RWPE1 (cell line): ENCODE measurements around the gene TMEM86B.

ENCODE experiments used
- CTCF ChIA-PET: fragments of 350-600 bp; sonication (Branson Sonifier 250); formaldehyde crosslinking; extraction: SDS; loops from one replicate; lab custom pipeline; 2021; lab: Yijun Ruan, JAX
- POLR2A ChIA-PET: fragments of 400-600 bp; formaldehyde crosslinking; extraction: SDS; loops from one replicate; lab custom pipeline; 2020; ENCODE audit warnings: antibody characterized with exemption; ENCODE audit not compliant: low non-redundant PET; lab: Yijun Ruan, JAX
- DNase-seq: peaks from one replicate; pipeline ENCODE4 v3.0.0; 2012; ENCODE audit warnings: low spot score
- H3K27ac ChIP-seq: fragments of 450-650 bp; 2 replicates; pipeline ENCODE4 v1.5.1; 2017
- TF ChIP-seq, protein P1 (sequence below): fragments of 450-650 bp; conservative IDR thresholded peaks from 2 replicates; pipeline ENCODE4 v1.5.1; 2017; ENCODE audit warnings: low read depth, mild to moderate bottlenecking

The TMEM86B gene

DNA sequence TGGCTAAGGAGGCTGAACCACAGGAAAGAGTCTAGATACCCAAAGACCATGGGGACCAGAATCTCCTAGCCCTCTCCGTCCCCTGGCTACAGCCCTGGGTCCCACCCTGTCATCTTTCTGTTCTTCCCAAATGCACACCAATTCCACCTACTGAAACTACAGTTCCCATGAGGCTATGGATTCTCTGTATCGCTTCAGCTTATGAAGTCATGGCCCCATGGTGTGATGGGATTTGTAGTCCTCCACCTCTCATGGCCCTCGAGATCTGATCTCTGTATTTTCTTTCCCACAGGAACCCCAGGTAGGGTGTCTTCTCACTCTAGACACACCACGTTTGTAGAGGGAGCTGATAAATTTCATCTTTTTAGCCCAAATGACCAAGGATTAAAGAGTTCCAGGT lies 31.0 kb downstream of the TMEM86B start:
- peak overlapping the region; percentile 75 for H3K27ac ChIP-seq
- ChIA-PET POLR2A (no interaction called here), CTCF (interaction anchor here (1.1 kb wide), 1 partner anchor 8 kb away, joined by 3 read pairs; no protein-coding TSS in a partner anchor)
- DNase-seq: no peak
- TF ChIP-seq, protein P1, sequence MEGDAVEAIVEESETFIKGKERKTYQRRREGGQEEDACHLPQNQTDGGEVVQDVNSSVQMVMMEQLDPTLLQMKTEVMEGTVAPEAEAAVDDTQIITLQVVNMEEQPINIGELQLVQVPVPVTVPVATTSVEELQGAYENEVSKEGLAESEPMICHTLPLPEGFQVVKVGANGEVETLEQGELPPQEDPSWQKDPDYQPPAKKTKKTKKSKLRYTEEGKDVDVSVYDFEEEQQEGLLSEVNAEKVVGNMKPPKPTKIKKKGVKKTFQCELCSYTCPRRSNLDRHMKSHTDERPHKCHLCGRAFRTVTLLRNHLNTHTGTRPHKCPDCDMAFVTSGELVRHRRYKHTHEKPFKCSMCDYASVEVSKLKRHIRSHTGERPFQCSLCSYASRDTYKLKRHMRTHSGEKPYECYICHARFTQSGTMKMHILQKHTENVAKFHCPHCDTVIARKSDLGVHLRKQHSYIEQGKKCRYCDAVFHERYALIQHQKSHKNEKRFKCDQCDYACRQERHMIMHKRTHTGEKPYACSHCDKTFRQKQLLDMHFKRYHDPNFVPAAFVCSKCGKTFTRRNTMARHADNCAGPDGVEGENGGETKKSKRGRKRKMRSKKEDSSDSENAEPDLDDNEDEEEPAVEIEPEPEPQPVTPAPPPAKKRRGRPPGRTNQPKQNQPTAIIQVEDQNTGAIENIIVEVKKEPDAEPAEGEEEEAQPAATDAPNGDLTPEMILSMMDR: no peak

DNA sequence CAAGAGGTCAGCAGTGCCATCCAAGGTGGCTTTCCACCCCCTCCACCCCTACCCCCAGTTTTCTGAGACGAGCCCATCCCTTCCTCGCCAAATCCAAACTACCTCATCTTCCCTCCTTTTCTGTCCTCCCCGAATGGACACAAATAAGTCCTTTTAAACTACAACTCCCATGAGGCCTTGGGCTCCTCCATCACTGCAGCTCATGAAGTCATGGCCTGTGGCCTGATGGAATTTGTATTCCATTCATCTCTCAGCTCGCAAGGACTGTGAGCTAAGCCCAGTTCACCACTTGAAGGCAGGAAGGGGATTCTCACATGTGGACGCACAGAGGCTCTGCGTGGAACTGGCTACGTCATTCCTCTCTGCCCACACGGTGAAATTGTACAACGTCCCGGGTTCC lies 31.8 kb downstream of the TMEM86B start:
- DNase-seq: no peak
- ChIA-PET CTCF (no interaction called here), POLR2A (no interaction called here)
- TF ChIP-seq, protein P1: no peak
- peak overlapping the region; percentile 75 for H3K27ac ChIP-seq

DNA sequence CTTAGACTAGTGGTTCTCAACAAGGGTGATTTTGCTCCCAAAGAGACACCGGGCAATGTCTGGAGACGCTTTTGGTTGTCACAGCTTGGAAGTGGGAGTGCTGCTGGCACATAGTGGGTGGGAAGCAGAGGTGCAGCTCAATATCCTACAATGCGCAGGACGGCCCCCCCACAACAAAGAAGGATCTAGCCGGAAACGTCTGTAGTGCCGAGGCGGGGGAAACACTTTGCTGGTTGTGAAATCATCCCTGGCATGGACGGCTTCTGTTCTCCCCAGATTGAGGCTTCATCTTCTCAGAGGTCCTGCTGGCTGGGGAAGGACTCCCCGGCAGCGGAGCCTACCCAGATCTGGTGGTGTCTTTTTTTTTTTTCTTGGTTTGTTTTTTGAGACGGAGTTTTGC lies 35.1 kb downstream of the TMEM86B start:
- H3K27ac ChIP-seq: peak overlapping the region; percentile 47
- ChIA-PET POLR2A (interaction anchor here (0.7 kb wide), 1 partner anchor 113 kb away, joined by 3 read pairs; no protein-coding TSS in a partner anchor), CTCF (no interaction called here)
- no peak for DNase-seq
- TF ChIP-seq, protein P1: no peak

DNA sequence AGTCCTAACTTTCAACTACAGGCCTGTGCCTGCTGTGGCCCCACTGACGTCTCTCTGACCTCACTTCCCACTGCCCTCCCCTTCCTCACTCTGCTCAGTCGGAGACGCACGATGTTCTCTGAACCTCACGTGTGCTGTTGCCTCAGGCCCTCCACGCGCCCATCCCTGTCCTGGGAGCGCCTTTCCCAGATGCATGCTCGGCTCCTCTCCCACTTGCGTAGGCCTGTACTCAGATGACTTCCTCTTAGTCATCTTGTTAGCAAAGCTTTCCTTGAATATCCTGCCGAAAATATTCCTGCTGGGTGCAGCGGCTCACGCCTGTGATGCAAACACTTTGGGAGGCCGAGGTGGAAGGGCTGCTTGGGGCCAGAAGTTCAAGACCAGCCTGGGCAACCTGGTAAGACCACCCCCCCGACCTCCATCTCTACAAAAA lies 39.1 kb downstream of the TMEM86B start:
- H3K27ac ChIP-seq: peak overlapping the region; percentile 100
- POLR2A ChIA-PET: interaction anchor here (0.6 to 1.4 kb wide), 3 partner anchors 10 to 218 kb away, joined by 3 to 4 read pairs (median 3); partner anchors contain the start of genes PPP6R1 and SYT5
- CTCF ChIA-PET: interaction anchor here (0.8 to 0.9 kb wide), 2 partner anchors 8 to 229 kb away, joined by 3 read pairs; no protein-coding TSS in a partner anchor
- peak; percentile 98 for DNase-seq
- TF ChIP-seq, protein P1: no peak

DNA sequence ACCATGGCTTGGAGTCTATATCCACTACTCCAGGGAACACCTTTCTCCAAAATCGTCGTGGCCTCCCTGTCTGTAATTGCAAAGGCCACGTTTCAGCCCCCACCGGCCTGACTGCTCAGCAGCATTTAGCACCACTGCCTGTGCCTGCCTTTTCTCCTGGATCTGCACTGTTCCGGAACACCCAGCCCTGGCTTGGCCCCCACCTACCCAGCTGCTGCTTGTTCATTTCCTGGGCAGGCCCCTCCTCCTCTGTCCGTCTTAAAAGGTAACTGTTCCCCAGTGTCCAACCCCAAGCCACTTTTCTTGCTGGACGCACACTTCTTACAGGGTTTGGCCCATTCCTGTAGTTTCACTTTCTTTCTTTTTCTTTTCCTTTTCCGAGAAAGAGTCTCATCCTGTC lies 39.9 kb downstream of the TMEM86B start:
- H3K27ac ChIP-seq: peak overlapping the region; percentile 100
- CTCF ChIA-PET: interaction anchor here (0.9 kb wide), 1 partner anchor 9 kb away, joined by 3 read pairs; no protein-coding TSS in a partner anchor
- POLR2A ChIA-PET: interaction anchor here (1.0 to 1.4 kb wide), 2 partner anchors 9 to 218 kb away, joined by 3 to 4 read pairs; partner anchors contain the start of gene SYT5
- no peak for DNase-seq
- TF ChIP-seq, protein P1: no peak

DNA sequence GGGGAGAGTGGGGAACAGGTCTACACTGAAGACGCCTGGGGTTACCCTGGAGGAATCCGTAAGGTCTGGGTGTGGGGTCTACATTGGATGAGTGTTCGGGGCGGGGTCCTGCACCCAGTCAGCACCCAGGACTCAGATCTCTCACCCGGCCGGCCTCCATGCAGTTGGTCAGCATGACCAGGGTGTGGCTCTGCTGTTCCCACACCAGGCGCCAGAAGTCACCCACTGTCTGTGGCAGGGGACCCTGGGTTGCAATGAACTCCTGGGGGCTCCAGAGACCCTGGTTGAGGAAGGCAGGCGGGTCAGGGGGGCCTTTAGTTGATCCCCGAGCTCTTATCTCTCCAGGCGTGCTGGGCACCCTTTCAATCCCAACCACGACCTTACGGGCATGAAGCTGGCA lies 42.5 kb downstream of the TMEM86B start:
- ChIA-PET CTCF (no interaction called here), POLR2A (no interaction called here)
- TF ChIP-seq, protein P1: no peak
- H3K27ac ChIP-seq: peak overlapping the region; percentile 45
- DNase-seq: no peak
